HG03469 (cell line): Measurements from ENCODE around the gene SMARCA4.

Source experiments
- ATAC-seq: cut with Tn5 transposase; IDR thresholded peaks from one replicate; pipeline ENCODE4 v1.9.1; 2021; ENCODE audit warnings: mild to moderate bottlenecking, moderate library complexity, moderate number of reproducible peaks; ENCODE audit not compliant: unreplicated experiment

Gene SMARCA4

GRCh38 chr19:10960314-10961072 is at the start of gene SMARCA4:
SMARCA4 (plus strand) TSS chr19:10961030; CDS start chr19:10984152, 23,122 bp downstream.
- peak; percentile 62 for ATAC-seq

DNA sequence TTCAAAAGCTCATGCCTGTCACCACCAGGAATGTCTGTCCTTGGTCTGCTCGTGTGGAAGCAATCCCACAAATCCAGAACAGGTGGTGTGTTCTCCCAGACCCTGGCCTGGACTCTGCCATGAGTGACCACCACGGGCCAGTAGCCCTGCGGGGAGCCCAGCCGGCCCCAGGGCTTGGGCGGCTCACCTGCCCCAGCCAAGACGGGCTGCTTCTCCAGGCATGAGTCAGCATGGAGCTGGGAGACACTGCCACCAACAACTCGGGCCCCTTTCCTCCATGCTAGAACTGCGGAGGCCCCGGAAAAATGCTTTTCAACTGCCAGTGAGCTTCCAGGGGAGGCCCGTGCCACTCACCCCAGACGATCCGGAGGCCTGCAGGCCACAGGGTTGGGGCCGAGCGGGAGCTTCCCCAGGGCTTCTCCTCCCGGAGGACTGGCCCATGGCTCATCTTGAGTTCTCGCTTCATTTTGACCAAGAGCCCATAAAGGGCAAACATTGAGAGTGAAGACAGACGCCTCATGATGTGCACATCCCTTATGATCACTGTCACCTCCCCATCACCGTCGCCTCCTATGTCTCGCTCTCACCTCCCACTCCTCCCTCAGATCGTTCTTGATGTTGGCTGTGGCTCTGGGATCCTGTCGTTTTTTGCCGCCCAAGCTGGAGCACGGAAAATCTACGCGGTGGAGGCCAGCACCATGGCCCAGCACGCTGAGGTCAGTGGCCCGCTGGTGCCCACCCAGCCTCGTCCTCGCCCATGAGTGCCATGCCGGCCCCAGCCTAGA is 49.1 kb upstream of the SMARCA4 start:
- no peak for ATAC-seq

DNA sequence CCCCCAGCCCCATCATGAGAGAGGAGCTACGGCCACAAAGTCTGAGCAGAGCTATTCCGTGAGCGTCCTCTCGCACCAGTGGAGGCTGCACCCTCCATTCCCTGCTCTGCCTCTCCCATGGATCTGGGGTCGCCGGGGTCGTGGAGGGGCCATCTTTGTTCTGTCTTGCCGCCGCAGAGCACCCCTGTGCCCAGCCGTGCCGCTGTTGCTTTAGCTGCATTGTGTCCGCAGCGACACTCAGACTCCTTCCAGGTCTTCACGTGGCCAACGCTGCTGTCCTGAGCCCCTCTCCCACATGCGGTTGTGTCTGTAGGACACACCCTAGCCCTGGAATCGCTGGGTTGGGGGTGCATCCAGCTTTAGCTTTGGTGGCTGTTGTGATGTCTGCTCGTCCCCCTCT is 48.2 kb upstream of the SMARCA4 start:
- no peak for ATAC-seq

DNA sequence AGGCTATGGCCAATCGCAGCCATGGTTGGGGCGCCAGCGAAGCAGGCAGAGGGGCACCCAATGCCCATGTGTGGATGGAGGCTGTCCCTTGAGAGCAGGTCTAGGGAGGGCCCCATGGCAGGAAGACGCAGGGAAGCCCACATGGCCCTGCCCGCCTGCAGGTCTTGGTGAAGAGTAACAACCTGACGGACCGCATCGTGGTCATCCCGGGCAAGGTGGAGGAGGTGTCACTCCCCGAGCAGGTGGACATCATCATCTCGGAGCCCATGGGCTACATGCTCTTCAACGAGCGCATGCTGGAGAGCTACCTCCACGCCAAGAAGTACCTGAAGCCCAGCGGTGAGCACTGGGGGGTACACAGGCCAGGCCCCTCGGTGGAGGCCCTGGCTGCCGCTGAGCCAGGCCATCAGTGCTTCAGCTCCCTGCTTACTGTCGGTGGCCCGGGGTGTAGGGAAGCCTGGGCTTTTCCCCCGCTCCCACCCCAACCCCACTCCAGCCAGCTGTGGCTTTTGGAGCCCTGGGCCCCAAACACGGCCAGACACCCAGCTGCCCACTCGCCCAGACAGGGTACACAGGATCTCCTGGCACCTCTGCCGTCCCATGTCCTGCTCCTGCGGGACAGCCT is 47.0 kb upstream of the SMARCA4 start:
- ATAC-seq = no peak

DNA sequence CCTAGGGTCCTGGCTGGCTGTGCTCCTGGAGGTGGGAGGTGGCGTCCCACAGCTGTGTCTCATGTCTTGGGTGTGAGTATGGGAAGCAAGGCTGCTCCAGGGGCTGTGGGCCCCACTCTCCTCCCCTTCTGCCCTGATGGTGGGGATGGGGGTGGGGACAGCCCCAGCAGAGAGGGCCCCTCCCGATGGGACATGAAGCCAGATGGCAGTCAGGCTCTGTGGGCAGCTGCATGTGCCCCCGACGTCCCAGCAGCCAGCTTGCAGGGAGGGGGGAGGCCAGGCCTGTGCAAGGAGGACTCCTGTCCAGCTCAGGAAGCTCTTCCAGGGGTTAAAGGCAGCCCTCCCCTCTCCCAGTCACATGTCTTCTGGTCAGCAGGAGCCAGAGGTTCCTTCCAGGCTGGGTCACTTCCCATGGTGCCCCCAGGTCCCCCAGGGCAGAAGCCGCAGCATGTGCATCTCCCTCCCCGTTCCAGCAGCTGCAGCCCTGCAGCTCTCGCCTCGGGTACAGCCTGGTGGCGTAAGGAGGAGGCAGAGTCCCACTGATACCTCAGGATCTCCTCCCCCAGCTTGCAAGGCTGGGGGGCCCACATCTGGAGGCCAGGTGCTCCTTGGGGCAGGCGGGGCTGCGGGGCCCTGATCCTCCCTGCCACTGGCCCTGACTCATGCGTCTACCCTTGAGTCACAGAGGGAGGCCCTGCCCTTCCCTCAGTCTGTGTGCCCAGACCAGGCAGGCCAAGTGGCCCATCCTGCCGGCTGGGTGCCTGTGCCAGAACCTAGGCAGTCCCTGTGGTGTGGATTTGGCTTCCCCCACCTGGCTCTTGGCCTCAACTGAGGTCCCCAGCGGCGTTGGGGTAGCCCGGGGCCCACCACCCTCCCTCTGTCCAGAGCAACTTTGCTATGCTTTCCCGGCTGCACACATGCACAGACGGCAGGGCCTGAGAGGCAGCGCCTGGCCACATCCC is 45.4 kb upstream of the SMARCA4 start:
- no peak for ATAC-seq

GRCh38 chr19:10916602-10917001 is 44.2 kb upstream of the SMARCA4 start:
- no peak for ATAC-seq

- no peak for ATAC-seq
Measured at GRCh38 chr19:10918359-10918758, 42.5 kb upstream of the SMARCA4 start.

DNA sequence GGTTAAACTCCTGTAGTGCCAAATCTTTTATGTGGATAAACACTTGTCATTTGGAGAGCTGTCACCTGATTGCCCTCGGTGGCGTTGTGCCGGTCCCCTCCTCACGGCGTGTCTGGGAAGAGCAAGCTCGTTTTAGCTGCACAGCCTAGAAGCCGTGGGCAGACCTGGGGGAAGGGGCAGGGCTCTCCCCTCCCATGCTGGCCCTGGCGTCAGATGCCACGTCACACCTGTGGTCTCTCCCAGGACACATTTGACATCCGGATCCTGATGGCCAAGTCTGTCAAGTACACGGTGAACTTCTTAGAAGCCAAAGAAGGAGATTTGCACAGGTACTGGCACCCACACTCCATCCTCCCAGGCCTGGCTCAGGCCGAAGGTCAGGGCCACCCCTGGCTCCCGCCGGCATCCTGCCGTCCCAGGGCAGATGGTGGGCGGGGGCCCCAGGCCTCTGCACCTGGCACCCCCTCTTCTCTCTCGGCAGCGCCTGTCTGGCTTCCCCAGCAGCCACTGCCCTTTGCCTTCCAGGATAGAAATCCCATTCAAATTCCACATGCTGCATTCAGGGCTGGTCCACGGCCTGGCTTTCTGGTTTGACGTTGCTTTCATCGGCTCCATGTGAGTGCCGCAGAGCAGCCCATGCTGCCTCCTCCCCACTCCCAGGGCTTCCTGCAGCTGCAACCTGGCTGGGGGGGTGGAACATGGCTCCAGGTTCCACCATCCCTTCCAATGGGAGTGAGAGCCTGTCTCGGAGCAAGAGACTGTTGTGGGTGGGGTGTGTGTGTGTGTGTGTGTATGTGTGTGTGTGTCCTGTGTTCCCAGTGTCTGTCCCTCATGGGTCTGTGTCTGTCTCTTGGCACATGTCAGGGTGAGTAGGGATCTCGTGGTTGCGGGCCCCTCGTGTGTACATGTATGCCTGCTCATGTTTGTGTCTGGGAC is 41.2 kb upstream of the SMARCA4 start:
- no peak for ATAC-seq

GRCh38 chr19:10920288-10920655 is 40.6 kb upstream of the SMARCA4 start:
- no peak for ATAC-seq

DNA sequence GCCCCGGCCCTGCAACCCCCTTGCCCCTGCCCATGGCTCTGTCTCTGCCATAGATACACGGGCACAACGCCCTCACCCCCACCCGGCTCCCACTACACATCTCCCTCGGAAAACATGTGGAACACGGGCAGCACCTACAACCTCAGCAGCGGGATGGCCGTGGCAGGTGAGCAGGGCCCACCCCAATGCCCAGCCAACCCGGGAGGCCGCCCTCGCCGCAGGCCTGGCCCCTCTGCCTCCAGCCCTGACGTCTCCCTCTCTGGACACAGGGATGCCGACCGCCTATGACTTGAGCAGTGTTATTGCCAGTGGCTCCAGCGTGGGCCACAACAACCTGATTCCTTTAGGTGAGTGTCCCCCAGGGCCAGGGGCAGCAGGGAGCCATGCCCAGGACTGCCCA is 40.0 kb upstream of the SMARCA4 start:
- ATAC-seq = no peak

GRCh38 chr19:10921199-10921909 is 39.5 kb upstream of the SMARCA4 start:
- no peak for ATAC-seq

- no peak for ATAC-seq
Measured at GRCh38 chr19:10921910-10922637, 38.8 kb upstream of the SMARCA4 start.

DNA sequence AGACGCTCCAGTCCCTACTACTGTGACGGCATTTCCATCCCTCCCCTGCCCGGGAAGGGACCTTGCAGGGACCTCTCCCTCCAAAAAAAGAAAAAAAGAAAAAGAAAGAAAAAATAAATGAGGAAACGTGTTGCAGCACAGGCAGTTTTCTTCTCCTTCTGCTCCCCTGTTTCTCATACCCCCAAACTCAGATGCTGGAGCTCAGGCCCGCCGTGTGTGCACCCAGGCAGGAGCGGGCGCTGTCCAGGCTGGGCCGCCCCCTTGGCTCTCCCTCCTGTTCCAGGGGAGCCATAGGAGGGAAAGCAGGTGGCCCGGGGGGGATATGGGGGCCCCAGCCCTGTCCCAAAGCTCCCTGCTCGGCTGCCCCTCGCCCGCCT is 38.2 kb upstream of the SMARCA4 start:
- no peak for ATAC-seq

DNA sequence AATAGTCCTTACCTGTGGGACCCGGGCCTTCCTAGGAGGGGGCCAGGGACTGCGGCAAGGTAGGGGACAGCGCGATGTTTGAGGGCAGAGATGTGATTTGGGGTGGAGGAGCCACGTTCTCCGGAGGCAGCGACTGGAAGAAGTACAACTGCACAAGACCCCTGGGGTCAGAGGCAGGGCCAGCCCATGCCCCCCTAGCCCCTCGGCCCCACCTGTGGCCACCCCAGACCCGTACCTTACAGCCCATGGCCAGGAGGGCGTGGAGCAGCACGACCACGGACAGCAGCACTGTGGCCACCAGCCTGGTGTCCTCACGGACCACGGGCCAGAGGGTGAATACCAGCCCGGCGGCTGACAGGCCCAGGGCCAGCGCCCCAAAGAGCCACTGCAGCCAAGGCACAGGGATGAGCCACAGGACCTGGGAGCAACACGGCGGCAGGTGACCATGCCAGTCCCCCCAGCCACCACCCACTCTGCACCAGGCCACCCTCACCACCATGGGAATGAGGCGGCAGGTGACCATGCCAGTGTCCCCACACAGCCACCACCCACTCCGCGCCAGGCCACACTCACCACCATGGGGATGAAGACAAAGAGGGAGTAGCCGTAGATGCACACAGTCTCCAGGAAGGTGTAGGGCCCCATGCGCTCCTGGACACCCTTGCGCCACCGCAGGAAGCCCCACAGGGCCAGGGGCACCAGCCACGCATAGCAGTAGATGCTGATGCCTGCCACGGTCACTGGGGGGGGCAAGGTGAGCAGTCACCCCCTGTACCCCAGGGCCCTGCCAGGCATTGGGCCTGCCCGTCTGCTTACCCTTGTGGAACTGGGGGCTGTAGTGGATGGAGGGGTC is 37.3 kb upstream of the SMARCA4 start:
- ATAC-seq = no peak

DNA sequence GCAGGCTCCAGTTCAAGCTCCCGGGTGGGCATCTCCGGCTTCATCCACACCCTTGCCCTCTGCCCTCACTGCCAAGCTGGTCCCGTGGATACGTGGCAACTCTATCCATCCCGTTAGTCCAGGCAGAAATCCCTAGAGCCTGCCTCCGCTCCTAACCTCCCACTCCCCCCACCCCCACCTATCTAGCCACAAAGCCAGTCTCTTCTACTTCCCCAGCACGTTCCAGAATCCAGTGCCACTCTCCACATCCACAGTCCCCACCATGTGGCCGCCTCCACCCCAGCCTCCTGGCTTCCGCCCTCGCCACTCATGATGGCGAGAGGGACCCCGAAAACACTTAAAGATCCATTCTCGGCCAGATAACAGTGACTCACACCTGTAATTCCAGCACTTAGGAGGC is 36.2 kb upstream of the SMARCA4 start:
- ATAC-seq = no peak

- no peak for ATAC-seq
Measured at GRCh38 chr19:10927730-10928562, 32.9 kb upstream of the SMARCA4 start.
